GM12874 (cell line): Measurements from ENCODE around the gene TRPM8.

Experiments
- TF ChIP-seq, protein P1 (sequence below): IDR thresholded peaks from 2 replicates; pipeline ENCODE4 v1.5.1; 2011; ENCODE audit warnings: low read depth, mild to moderate bottlenecking, control low read depth, low read length, moderate library complexity; ENCODE audit not compliant: insufficient read depth

The TRPM8 gene

DNA sequence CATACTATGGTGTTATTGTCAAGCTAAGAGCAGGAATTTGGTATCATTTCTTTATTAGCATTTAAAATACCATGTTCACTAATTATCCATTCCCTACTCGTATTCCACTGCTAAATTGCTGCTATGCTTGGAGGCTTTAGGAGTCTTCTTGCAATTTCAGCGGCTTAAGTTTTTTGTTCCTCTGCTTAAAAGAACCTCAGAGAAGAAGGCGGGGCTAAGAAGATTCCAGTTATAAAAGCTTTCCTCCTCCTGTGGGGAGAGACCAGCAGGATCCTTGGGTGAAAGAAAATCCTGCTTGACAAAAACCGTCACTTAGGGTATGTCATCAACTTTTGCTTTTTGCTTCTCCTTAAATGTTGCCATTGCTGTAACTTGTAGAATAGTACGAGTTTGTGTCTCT is at the start of gene TRPM8:
TSS of gene TRPM8 (plus strand) at position 258 of the 400 bp plus-strand sequence. CDS start 9,165 bp downstream, outside the sequence.
- TF ChIP-seq, protein P1, sequence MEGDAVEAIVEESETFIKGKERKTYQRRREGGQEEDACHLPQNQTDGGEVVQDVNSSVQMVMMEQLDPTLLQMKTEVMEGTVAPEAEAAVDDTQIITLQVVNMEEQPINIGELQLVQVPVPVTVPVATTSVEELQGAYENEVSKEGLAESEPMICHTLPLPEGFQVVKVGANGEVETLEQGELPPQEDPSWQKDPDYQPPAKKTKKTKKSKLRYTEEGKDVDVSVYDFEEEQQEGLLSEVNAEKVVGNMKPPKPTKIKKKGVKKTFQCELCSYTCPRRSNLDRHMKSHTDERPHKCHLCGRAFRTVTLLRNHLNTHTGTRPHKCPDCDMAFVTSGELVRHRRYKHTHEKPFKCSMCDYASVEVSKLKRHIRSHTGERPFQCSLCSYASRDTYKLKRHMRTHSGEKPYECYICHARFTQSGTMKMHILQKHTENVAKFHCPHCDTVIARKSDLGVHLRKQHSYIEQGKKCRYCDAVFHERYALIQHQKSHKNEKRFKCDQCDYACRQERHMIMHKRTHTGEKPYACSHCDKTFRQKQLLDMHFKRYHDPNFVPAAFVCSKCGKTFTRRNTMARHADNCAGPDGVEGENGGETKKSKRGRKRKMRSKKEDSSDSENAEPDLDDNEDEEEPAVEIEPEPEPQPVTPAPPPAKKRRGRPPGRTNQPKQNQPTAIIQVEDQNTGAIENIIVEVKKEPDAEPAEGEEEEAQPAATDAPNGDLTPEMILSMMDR: no peak

GRCh38 chr2:233867993-233868532 is 49.1 kb upstream of the TRPM8 start, which contains the start of gene MSL3B:
MSL3B (minus strand) TSS chr2:233868386.
- TF ChIP-seq, protein P1: no peak

GRCh38 chr2:233871432-233871831 is 45.7 kb upstream of the TRPM8 start:
- TF ChIP-seq, protein P1: no peak

DNA sequence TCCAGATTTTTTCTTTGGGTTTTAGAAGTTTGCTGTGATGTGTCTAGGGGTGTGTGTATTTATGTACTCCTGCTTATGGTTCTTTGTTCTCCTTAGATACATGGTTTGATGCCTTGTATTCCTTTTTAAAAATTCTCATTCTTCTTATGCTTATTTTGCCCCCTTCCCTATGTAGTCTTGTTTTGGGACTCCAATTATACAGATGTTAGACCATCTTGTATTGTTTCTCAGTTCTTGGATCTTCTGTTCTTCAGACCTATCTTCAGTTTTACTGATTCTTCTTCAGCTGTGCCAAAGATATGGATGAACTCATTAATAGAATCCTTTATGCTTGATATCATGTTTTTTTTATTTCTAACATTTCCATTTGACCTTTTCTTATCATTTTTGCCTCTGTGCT is 34.8 kb upstream of the TRPM8 start:
- TF ChIP-seq, protein P1: no peak

GRCh38 chr2:233892793-233893192 is 24.4 kb upstream of the TRPM8 start:
- TF ChIP-seq, protein P1: no peak

GRCh38 chr2:233901367-233901766 is 15.8 kb upstream of the TRPM8 start:
- TF ChIP-seq, protein P1: no peak

- TF ChIP-seq, protein P1: no peak
Observed at GRCh38 chr2:233901884-233902283, 15.3 kb upstream of the TRPM8 start.
